Lower leg skin (tissue), 3 donors: ENCODE data around the gene NAPG.
"Not testable (repeated sequence)": the region's sequence is repeated elsewhere in the genome, so short reads cannot be mapped to it uniquely, and the experiment has no call there.

ENCODE experiments used
- POLR2A ChIP-seq, 2 donors: fragments of 450-650 bp; IDR thresholded peaks; one replicate each; pipeline ENCODE4 v1.6.1; 2016 to 2017; ENCODE audit warnings: antibody characterized with exemption in 2 of 2, mild to moderate bottlenecking in 1 of 2, moderate library complexity in 1 of 2
- TF ChIP-seq, protein P1 (sequence below), 3 donors: fragments of 450-650 bp; IDR thresholded peaks; one replicate each; pipeline ENCODE4 v1.5.1; 2016; ENCODE audit warnings: antibody characterized with exemption in 3 of 3, mild to moderate bottlenecking in 3 of 3, moderate library complexity in 2 of 3

DNA sequence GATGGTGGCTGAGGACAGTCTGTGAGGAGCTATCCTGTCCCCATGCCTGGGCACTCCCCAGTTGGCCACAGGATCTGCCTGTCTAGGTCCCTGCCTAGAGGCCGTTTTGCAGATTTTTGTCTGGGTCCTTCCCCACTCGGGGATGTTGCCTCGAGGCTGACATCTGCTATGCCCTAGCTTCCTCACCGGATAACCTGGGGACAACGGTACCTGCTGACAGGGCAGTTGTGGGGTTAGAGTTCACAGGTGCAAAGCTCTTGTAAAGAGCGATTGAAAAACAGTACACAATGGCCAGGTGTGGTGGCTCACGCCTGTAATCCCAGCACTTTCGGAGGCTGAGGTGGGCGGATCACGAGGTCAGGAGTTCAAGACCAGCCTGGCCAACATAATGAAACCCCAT, 30.4 kb downstream of the NAPG start:
- TF ChIP-seq, protein P1, sequence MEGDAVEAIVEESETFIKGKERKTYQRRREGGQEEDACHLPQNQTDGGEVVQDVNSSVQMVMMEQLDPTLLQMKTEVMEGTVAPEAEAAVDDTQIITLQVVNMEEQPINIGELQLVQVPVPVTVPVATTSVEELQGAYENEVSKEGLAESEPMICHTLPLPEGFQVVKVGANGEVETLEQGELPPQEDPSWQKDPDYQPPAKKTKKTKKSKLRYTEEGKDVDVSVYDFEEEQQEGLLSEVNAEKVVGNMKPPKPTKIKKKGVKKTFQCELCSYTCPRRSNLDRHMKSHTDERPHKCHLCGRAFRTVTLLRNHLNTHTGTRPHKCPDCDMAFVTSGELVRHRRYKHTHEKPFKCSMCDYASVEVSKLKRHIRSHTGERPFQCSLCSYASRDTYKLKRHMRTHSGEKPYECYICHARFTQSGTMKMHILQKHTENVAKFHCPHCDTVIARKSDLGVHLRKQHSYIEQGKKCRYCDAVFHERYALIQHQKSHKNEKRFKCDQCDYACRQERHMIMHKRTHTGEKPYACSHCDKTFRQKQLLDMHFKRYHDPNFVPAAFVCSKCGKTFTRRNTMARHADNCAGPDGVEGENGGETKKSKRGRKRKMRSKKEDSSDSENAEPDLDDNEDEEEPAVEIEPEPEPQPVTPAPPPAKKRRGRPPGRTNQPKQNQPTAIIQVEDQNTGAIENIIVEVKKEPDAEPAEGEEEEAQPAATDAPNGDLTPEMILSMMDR (IDR thresholded peaks at IDR 0.05) = not testable (repeated sequence)
- TF ChIP-seq POLR2A (IDR thresholded peaks at IDR 0.05) = not testable (repeated sequence)
